ENCODE results near the gene WNK4. TPM values are rescaled to one million over a fixed set of nuclear protein-coding genes. Genes with fewer than 3 reads are reported as not detected.
A peak's percentile ranks its signal among the peaks of the same experiment; 100 is the strongest.

WNK4 gene
- total and polyA plus RNA-seq, 9 of the 15 experiments (the other 6 are each of a cell fraction or from before 2014, with no cell fraction given) = 0.32 to 25.8 (median 4.5) TPM

DNA sequence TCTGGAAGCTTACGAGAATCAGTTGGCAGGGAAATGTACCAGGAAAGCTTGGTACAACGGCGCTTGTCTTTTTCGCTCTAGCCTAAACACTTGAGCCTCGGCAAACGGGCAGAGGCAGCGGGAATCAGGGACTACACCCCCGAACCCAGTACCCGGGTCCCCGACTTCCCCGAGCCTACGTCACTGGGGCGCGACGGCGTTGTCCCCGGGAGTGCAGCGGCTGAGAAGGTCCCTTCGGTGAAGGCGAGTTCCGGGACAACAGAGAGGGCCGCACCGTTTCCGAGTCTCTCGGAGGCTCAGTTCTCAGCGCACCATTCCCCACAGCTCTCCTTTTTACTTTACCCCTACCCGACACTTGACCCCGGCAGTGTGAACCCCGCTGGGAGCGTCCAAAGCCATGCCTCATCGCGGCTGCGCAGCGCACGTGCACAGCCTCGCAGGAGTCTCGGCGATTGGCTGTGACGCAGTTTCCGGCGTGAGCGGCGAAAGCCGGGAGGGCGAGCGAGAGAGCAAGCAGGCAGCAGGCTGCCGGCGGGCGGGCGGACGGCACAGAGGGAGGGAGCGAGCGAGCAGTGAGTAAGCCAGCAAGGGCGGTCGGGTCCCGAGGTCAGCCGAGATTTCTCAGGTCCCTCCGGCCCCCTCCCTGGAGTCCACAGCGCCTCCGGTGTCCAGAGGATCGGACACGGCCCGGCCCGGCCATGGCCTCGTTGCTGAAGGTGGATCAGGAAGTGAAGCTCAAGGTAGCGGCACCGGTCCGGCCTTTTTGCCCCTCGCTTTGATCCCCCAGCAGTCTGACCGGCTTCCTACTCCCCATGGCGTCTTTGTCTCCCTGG lies 52.7 kb downstream of the WNK4 start, which contains the start of gene PSME3 (continued):
- TF ChIP-seq, protein P1, sequence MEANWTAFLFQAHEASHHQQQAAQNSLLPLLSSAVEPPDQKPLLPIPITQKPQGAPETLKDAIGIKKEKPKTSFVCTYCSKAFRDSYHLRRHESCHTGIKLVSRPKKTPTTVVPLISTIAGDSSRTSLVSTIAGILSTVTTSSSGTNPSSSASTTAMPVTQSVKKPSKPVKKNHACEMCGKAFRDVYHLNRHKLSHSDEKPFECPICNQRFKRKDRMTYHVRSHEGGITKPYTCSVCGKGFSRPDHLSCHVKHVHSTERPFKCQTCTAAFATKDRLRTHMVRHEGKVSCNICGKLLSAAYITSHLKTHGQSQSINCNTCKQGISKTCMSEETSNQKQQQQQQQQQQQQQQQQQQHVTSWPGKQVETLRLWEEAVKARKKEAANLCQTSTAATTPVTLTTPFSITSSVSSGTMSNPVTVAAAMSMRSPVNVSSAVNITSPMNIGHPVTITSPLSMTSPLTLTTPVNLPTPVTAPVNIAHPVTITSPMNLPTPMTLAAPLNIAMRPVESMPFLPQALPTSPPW (CRISPR knock-in tag; IDR thresholded peaks at IDR 0.05) = peak; percentile 55
- TF ChIP-seq SRF (CRISPR knock-in tag; IDR thresholded peaks at IDR 0.05) (no peak; a peak in 1 of 4 replicates), MCM7 (IDR thresholded peaks at IDR 0.05) (0 out of 4 replicates have a peak, but pooled peaks of 1 of the 2 experiments have one; percentile 62), SMAD4 (CRISPR knock-in tag; conservative IDR thresholded peaks at IDR 0.05) (0 out of 2 replicates have a peak, but pooled peaks have one; percentile 37), ZNF174 (CRISPR knock-in tag; IDR thresholded peaks at IDR 0.05) (no peak), DIDO1 (tag; IDR thresholded peaks at IDR 0.05; ENCODE audit: low read depth) (peak; percentile 99), KHSRP (IDR thresholded peaks at IDR 0.05) (peak; percentile 86), TEAD4 (IDR thresholded peaks at IDR 0.05; ENCODE audit: low read length) (no peak), TEAD4 (CRISPR knock-in tag; IDR thresholded peaks at IDR 0.05; ENCODE audit: borderline replicate concordance) (no peak), NFE2L1 (tag; IDR thresholded peaks at IDR 0.05; ENCODE audit: borderline replicate concordance, low read depth) (no peak), ARNT (IDR thresholded peaks at IDR 0.05) (0 out of 4 replicates have a peak, but pooled peaks of 1 of the 2 experiments have one; percentile 72), CBFA2T3 (IDR thresholded peaks at IDR 0.05) (0 out of 2 replicates have a peak, but pooled peaks have one; percentile 9), NBN (IDR thresholded peaks at IDR 0.05; ENCODE audit: low read depth) (peak; percentile 93), NRF1 (conservative IDR thresholded peaks at IDR 0.05 in 1 of 2, IDR thresholded peaks at IDR 0.05 in 1 of 2) (peak; percentile 90 to 91), ZZZ3 (IDR thresholded peaks at IDR 0.05) (no peak; the same call in 1 of the 2 replicates), HLTF (IDR thresholded peaks at IDR 0.05) (peak; percentile 92; the same call in 1 of the 2 replicates), MTA1 (IDR thresholded peaks at IDR 0.05; ENCODE audit: borderline replicate concordance) (peak; percentile 99)
- TF ChIP-seq, protein P2, sequence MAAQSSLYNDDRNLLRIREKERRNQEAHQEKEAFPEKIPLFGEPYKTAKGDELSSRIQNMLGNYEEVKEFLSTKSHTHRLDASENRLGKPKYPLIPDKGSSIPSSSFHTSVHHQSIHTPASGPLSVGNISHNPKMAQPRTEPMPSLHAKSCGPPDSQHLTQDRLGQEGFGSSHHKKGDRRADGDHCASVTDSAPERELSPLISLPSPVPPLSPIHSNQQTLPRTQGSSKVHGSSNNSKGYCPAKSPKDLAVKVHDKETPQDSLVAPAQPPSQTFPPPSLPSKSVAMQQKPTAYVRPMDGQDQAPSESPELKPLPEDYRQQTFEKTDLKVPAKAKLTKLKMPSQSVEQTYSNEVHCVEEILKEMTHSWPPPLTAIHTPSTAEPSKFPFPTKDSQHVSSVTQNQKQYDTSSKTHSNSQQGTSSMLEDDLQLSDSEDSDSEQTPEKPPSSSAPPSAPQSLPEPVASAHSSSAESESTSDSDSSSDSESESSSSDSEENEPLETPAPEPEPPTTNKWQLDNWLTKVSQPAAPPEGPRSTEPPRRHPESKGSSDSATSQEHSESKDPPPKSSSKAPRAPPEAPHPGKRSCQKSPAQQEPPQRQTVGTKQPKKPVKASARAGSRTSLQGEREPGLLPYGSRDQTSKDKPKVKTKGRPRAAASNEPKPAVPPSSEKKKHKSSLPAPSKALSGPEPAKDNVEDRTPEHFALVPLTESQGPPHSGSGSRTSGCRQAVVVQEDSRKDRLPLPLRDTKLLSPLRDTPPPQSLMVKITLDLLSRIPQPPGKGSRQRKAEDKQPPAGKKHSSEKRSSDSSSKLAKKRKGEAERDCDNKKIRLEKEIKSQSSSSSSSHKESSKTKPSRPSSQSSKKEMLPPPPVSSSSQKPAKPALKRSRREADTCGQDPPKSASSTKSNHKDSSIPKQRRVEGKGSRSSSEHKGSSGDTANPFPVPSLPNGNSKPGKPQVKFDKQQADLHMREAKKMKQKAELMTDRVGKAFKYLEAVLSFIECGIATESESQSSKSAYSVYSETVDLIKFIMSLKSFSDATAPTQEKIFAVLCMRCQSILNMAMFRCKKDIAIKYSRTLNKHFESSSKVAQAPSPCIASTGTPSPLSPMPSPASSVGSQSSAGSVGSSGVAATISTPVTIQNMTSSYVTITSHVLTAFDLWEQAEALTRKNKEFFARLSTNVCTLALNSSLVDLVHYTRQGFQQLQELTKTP (IDR thresholded peaks at IDR 0.05; ENCODE audit: low read depth in 1 of 2, partially characterized antibody in 2 of 2) = peak in 1 of 2 experiments; percentile 83
- TF ChIP-seq, protein P3, sequence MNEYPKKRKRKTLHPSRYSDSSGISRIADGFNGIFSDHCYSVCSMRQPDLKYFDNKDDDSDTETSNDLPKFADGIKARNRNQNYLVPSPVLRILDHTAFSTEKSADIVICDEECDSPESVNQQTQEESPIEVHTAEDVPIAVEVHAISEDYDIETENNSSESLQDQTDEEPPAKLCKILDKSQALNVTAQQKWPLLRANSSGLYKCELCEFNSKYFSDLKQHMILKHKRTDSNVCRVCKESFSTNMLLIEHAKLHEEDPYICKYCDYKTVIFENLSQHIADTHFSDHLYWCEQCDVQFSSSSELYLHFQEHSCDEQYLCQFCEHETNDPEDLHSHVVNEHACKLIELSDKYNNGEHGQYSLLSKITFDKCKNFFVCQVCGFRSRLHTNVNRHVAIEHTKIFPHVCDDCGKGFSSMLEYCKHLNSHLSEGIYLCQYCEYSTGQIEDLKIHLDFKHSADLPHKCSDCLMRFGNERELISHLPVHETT (CRISPR knock-in tag; conservative IDR thresholded peaks at IDR 0.05 in 1 of 2, IDR thresholded peaks at IDR 0.05 in 1 of 2) = peak in 1 of 2 experiments; percentile 73; a peak in 2 of 4 replicates

Measured in K562 (cell line).